OCI-LY1 (cell line): ENCODE measurements around the gene TTPAL.

ENCODE experiments used
- H2AFZ ChIP-seq: fragments of 200-600 bp; sonication (generic), shearing (Covaris generic); 2 replicates; pipeline ENCODE4 v1.6.0; 2014; ENCODE audit warnings: antibody characterized with exemption, mild to moderate bottlenecking, low read length
- H3F3A ChIP-seq: fragments of 200-600 bp; sonication (generic), shearing (Covaris generic); 2 replicates; pipeline ENCODE4 v1.6.0; 2014; ENCODE audit warnings: mild to moderate bottlenecking, antibody characterized with exemption, low read length, moderate library complexity; ENCODE audit not compliant: insufficient read depth
- H3K27ac ChIP-seq: fragments of 200-600 bp; sonication (generic); 2 replicates; pipeline ENCODE4 v1.5.1; 2014; ENCODE audit warnings: low read length, mixed run types, mild to moderate bottlenecking, low read depth; ENCODE audit not compliant: poor library complexity, severe bottlenecking
- H3K27me3 ChIP-seq: fragments of 200-600 bp; sonication (generic); 2 replicates; pipeline ENCODE4 v1.6.0; 2014; ENCODE audit warnings: antibody characterized with exemption, mild to moderate bottlenecking, low read length, moderate library complexity; ENCODE audit not compliant: insufficient read depth
- H3K36me3 ChIP-seq: fragments of 200-600 bp; sonication (generic); 2 replicates; pipeline ENCODE4 v1.6.1; 2014; ENCODE audit warnings: mild to moderate bottlenecking, antibody characterized with exemption, low read length, moderate library complexity, mixed read lengths; ENCODE audit not compliant: insufficient read depth
- H3K4me1 ChIP-seq: fragments of 200-600 bp; sonication (generic); 2 replicates; pipeline ENCODE4 v1.5.1; 2014; ENCODE audit warnings: mild to moderate bottlenecking, low read length, moderate library complexity; ENCODE audit not compliant: insufficient read depth, severe bottlenecking
- H3K4me2 ChIP-seq: fragments of 200-600 bp; sonication (generic), shearing (Covaris generic); 2 replicates; pipeline ENCODE4 v1.6.1; 2014; ENCODE audit warnings: low read length
- H3K4me3 ChIP-seq: fragments of 200-600 bp; sonication (generic); 2 replicates; pipeline ENCODE4 v1.5.1; 2014; ENCODE audit warnings: low read length, low read depth, mild to moderate bottlenecking, mixed read lengths; ENCODE audit not compliant: poor library complexity, severe bottlenecking
- H3K79me2 ChIP-seq: fragments of 200-600 bp; shearing (Covaris generic); 2 replicates; pipeline ENCODE4 v1.6.1; 2016; ENCODE audit warnings: mixed run types, low read length, mixed read lengths; ENCODE audit not compliant: insufficient read depth
- H3K9ac ChIP-seq: fragments of 200-600 bp; sonication (generic), shearing (Covaris generic); 2 replicates; pipeline ENCODE4 v1.6.1; 2014; ENCODE audit warnings: mild to moderate bottlenecking, low read length, mixed read lengths
- H3K9me2 ChIP-seq: fragments of 200-600 bp; sonication (generic), shearing (Covaris generic); 2 replicates; pipeline ENCODE4 v1.6.1; 2014; ENCODE audit warnings: low read depth, mild to moderate bottlenecking, low read length, mixed read lengths
- H3K9me3 ChIP-seq: fragments of 200-600 bp; shearing (Covaris generic); 2 replicates; pipeline ENCODE4 v1.6.1; 2014; ENCODE audit warnings: low read length, mixed read lengths
- H4K20me1 ChIP-seq: fragments of 200-600 bp; sonication (generic), shearing (Covaris generic); 2 replicates; pipeline ENCODE4 v1.6.0; 2016; ENCODE audit warnings: mild to moderate bottlenecking, low read length; ENCODE audit not compliant: insufficient read depth
- EZH2 ChIP-seq: fragments of 200-600 bp; sonication (generic), shearing (Covaris generic); IDR thresholded peaks from 2 replicates; pipeline ENCODE4 v1.8.0; 2017; ENCODE audit warnings: borderline replicate concordance, mixed run types, mild to moderate bottlenecking, antibody characterized with exemption, low read length, moderate library complexity, mixed read lengths
- TF ChIP-seq, protein P1 (sequence below): fragments of 200-600 bp; sonication (generic), shearing (Covaris generic); IDR thresholded peaks from 2 replicates; pipeline ENCODE4 v1.5.1; 2017; ENCODE audit warnings: mild to moderate bottlenecking, antibody characterized with exemption, low read length, moderate library complexity, mixed read lengths

The TTPAL gene

DNA sequence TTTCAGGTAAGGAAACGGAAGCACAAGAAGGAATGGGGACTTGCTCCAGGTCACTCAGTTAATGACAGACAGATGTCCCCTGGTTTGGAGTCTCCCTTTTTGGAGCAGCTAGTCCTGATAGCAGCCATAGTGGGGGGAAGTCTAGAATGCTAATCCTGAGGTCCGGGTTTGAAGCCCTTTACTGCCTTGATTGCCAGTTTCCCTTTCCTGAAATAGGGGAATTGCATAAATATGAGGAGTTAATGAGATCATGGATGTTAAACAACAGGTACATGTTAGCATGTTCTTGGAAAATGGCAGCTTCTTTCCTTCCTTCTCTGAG, 341 bp upstream of the TTPAL start:
- Histone ChIP-seq H3K27me3 (no peaks in the 10 kb centered on the region), H3K4me2 (peak overlapping the region; percentile 87), H3F3A (no peaks in the 10 kb centered on the region), H3K79me2 (peaks cover 9% of the 10 kb centered on the region; the same call in 1 of the 2 replicates), H3K9me2 (no peaks in the 10 kb centered on the region), H3K27ac (no peak overlapping the region), H3K9ac (peak overlapping the region; percentile 78), H3K4me1 (peaks cover 41% of the 10 kb centered on the region), H3K9me3 (no peaks in the 10 kb centered on the region), H4K20me1 (no peaks in the 10 kb centered on the region), H3K36me3 (peaks cover 5% of the 10 kb centered on the region; the same call in 1 of the 2 replicates), H3K4me3 (peak overlapping the region; percentile 85), H2AFZ (0 out of 2 replicates have a peak overlapping the region, but pooled peaks have one; percentile 48)
- TF ChIP-seq EZH2: no peak

DNA sequence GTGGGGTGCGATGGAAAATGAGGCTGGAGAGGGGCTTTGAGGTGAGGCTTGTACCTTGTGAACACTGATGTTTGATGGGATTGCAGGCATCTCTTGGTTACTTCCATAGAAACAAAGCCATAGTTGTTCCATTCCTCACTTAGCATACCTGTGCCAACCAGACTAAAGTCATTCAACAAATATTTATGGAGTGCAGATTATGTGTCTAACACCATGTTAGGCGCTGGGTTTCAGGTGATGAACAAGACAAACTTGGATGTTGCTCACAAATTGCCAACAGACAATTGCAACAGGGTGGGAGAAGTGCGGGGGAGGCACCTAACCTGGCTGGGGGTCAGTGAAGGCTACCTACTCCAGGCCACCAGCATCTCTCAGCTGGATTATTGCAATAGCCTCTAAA, 1.5 kb downstream of the TTPAL start:
- peak overlapping the region; percentile 87 for H3K4me2 ChIP-seq
- H3K9me3 ChIP-seq: no peaks in the 10 kb centered on the region
- H3F3A ChIP-seq: no peaks in the 10 kb centered on the region

DNA sequence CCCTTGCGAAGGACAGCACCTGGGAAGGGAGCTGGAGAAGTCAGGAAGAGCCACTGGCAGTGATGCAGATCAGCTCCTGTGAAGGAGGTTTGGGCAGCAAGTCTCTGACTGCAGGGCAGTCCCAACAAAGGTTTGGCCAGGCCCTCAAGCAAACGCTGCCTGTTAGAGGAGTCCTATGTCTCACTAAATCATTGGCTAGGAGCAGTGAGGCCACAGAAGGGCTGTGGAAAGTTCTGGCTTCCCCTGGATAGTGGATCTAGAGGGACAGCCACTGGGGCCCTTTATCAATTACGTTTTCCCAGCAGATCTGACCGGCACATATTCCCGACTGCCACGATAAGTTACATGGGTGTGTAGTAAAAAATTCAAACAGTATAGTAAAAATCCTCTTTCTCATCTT, 2.5 kb downstream of the TTPAL start:
- Histone ChIP-seq H3K4me3 (no peak overlapping the region), H3K4me2 (peak overlapping the region; percentile 36; the same call in 1 of the 2 replicates), H4K20me1 (no peaks in the 10 kb centered on the region), H3K9ac (no peak overlapping the region), H3K79me2 (peaks cover 9% of the 10 kb centered on the region; the same call in 1 of the 2 replicates), H3K36me3 (peaks cover 31% of the 10 kb centered on the region; the same call in 1 of the 2 replicates), H3K9me3 (no peaks in the 10 kb centered on the region), H3K9me2 (no peaks in the 10 kb centered on the region), H3F3A (no peaks in the 10 kb centered on the region), H3K27me3 (no peaks in the 10 kb centered on the region), H2AFZ (no peak overlapping the region), H3K4me1 (peaks cover 41% of the 10 kb centered on the region), H3K27ac (peak overlapping the region; percentile 73)
- TF ChIP-seq EZH2: no peak
- TF ChIP-seq, protein P1, sequence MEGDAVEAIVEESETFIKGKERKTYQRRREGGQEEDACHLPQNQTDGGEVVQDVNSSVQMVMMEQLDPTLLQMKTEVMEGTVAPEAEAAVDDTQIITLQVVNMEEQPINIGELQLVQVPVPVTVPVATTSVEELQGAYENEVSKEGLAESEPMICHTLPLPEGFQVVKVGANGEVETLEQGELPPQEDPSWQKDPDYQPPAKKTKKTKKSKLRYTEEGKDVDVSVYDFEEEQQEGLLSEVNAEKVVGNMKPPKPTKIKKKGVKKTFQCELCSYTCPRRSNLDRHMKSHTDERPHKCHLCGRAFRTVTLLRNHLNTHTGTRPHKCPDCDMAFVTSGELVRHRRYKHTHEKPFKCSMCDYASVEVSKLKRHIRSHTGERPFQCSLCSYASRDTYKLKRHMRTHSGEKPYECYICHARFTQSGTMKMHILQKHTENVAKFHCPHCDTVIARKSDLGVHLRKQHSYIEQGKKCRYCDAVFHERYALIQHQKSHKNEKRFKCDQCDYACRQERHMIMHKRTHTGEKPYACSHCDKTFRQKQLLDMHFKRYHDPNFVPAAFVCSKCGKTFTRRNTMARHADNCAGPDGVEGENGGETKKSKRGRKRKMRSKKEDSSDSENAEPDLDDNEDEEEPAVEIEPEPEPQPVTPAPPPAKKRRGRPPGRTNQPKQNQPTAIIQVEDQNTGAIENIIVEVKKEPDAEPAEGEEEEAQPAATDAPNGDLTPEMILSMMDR: no peak

More for the DNA sequence above, 1.5 kb downstream of the TTPAL start:
- Histone ChIP-seq H3K36me3 (peaks cover 23% of the 10 kb centered on the region; the same call in 1 of the 2 replicates), H3K27me3 (no peaks in the 10 kb centered on the region), H3K27ac (no peak overlapping the region), H3K4me1 (peaks cover 41% of the 10 kb centered on the region), H3K9me2 (no peaks in the 10 kb centered on the region), H4K20me1 (no peaks in the 10 kb centered on the region), H3K4me3 (peak overlapping the region; percentile 85), H3K79me2 (peaks cover 9% of the 10 kb centered on the region; the same call in 1 of the 2 replicates), H2AFZ (no peak overlapping the region), H3K9ac (peak overlapping the region; percentile 78; the same call in 1 of the 2 replicates)
- TF ChIP-seq EZH2: no peak
- TF ChIP-seq, protein P1: no peak

DNA sequence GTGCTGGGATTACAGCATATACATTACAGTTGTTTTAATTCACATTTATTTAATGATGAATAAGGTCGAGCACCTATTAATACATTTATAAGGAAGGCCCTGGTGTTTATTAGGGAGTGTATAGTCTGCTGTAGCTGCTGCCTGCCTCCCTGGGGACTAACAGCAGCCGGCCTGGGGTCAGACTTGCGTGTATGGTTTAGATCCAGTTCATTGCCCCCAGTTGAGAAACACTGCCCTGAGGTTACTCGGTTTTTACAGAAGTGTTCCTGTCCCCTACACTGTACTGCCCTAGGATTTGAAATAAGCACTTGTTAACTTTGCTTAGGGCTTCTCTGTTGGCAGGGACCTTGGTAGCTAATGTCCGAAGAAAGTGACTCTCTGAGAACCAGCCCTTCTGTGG, 4.0 kb downstream of the TTPAL start:
- Histone ChIP-seq H3K4me3 (peak overlapping the region; percentile 8), H3K4me2 (peak overlapping the region; percentile 36; the same call in 1 of the 2 replicates), H3K27me3 (no peaks in the 10 kb centered on the region), H3K9me2 (no peaks in the 10 kb centered on the region), H3F3A (no peaks in the 10 kb centered on the region), H3K9me3 (no peaks in the 10 kb centered on the region), H2AFZ (no peak overlapping the region), H3K36me3 (peaks cover 46% of the 10 kb centered on the region), H3K4me1 (peaks cover 41% of the 10 kb centered on the region), H4K20me1 (no peaks in the 10 kb centered on the region), H3K27ac (peak overlapping the region; percentile 73), H3K79me2 (peaks cover 9% of the 10 kb centered on the region; the same call in 1 of the 2 replicates), H3K9ac (no peak overlapping the region)
- TF ChIP-seq, protein P1: no peak
- no peak for TF ChIP-seq EZH2
